ENCODE measurements around the gene MTCH1.
"Not testable (repeated sequence)": the region's sequence is repeated elsewhere in the genome, so short reads cannot be mapped to it uniquely, and the experiment has no call there.

Gene MTCH1

DNA sequence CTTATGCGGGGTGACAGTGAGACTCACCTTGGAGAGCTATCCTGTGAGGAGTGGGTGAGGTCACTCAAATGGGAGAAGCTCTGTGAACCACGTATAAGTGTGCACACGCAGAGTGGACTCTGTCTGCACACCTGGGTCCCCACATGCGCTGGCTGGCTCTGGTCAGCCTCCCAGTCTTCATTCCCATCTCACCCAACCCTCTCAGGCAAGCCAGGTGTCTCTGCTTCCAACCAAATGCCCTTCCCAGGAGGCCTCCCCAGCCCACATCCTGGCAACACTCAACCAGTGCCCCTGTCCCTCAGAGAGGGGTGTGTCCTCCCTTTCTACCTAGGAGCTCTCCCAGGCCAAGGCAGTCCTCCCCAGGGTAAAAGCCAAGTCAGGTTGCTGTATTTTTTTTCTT is 39.5 kb downstream of the MTCH1 start:
- DNase-seq = no peak

DNA sequence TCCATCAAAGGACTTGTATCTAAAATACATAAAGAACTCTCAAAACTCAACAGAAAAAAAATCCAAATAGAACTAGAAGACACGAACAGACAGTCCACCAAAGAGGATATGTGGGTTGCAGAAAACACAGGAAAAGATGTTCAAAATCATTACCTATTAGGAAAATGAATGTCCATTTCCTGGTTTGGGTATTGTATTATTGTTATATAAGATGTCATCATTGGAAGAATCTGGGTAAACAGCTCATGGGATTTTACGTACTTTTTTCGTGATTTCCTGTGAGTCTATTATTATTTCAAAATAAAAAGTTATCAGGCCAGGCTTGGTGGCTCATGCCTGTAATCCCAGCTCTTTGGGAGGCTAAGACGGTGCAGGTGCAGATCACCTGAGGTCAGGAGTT is 40.7 kb downstream of the MTCH1 start:
- DNase-seq = no peak

DNA sequence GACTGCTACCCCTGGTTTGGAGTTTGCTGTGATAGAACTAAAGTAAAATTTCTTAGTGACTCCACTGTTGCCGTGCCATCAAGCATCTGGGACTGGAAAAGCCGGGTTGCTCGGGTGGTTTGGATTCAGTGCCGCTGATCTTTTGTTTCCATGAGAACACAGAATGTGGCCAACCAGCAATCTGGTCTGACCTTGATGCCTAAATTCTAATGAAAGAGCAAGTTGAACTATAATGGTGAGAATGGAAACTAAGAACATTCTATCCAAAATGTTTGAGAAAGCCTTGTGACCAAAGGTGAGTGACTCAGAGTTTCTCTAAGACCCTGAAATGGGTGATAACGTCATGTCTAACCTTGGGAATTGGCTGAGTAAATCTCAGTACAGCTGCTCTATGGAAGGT is 41.3 kb downstream of the MTCH1 start:
- no peak for DNase-seq

DNA sequence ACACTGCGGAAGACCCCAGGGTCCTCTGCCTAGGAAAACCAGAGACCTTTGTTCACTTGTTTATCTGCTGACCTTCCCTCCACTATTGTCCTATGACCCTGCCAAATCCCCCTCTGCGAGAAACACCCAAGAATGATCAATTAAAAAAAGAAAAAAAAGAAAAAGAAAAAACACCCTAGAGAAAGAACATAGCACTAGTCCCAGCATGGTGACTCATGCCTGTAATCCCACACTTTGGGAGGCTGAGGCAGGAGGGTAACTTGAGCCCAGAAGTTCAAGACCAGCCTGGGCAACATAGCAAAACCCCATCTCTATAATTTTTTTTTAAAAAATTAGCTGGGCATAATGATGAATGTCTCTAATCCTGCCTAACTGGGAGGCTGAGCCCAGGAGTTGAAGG is 43.7 kb downstream of the MTCH1 start:
- not testable (repeated sequence) for DNase-seq

DNA sequence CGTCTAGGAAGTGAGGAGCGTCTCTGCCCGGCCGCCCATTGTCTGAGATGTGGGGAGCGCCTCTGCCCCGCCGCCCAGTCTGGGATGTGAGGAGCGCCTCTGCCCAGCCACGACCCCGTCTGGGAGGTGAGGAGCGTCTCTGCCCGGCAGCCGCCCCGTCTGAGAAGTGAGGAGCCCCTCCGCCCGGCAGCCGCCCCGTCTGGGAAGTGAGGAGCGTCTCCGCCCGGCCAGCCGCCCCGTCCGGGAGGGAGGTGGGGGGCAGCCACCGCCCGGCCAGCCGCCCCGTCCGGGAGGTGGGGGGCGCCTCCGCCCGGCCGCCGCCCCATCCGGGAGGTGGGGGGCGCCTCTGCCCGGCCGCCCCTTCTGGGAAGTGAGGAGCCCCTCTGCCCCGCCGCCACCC is 44.4 kb downstream of the MTCH1 start:
- not testable (repeated sequence) for DNase-seq

DNA sequence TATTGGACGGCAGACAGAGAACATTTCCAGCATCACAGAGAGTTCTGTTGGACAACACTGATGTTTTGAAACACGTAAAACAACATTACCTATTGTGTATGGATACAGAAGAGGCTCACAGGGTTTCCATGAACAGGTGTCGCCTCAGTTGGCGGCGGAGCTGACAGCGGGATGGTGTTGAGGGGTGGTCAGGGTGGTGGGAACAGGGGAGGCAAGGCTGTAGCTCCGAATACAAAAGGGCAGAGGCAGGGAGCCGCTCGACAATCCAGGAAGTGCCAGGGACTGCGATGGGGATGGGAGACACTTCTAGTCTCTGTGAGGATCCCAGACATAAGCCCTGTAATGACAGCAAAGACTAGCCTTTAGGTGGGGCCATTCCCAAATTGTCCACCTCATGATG is 46.0 kb downstream of the MTCH1 start:
- no peak for DNase-seq

DNA sequence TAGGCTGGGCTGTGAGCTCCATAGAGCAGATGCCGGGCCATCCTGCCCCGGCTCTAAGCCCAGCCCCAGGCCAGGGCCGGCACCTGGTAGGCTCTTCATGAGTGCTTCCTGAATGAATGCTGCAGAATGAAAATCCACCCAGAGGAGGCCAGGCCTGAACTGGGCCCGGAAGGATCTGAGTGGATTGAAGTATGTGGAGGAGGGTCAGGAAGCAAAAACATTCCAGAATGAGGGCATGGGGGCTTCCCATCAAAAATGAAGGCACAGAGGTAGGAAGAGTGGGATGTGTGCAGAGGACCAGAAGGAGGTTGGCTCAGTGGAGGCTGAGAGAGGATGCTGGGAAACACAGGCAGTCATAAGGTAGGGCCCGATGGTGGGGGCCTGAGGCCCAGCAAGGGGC is 47.0 kb downstream of the MTCH1 start:
- DNase-seq = not testable (repeated sequence)

GRCh38 chr6:36938536-36938935 is 47.5 kb downstream of the MTCH1 start:
- no peak for DNase-seq

- no peak for DNase-seq
These were observed 48.1 kb downstream of the MTCH1 start for GRCh38 chr6:36937896-36938295.

GRCh38 chr6:36936824-36937223 is 49.2 kb downstream of the MTCH1 start:
- no peak for DNase-seq

DNA sequence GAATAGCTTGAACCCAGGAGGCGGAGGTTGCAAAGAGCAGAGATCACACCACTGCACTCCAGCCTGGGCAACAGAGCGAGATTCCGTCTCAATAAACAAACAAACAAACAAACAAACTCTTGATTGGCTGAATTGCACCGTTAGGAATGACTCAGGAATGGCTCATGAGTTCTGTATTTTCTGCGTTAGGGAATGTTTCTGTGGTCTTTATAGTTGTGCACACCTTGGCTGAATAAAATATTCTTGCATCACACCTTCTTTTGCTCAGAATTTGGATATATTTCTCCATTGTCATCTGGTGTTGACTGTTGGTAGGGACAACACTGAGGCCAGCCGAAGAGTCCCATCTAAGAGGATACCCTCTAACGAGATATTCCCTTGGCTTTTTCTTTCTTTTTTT is 51.1 kb downstream of the MTCH1 start:
- no peak for DNase-seq

GRCh38 chr6:36933519-36933918 is 52.5 kb downstream of the MTCH1 start:
- no peak for DNase-seq

DNA sequence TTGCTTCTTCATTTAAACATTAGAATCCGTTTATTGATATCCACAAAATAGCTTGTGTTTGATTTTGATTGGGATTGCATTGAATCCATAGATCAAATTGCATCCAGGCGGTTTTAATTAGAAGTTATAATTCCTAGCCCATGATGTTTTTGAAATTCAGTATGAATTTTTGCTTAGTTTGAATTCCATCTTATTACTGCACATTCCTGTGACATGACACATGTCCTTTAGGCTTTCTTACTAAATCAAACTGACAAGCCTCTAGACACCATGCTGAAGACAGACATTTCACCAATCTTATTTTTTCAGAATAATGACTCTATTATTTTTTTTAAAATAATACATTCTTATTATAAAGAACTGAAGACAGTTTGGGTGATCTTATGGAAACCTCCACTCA is 52.9 kb downstream of the MTCH1 start:
- no peak for DNase-seq

GRCh38 chr6:36930483-36930882 is 55.5 kb downstream of the MTCH1 start:
- DNase-seq = no peak

- DNase-seq = no peak
These were observed 56.4 kb downstream of the MTCH1 start for GRCh38 chr6:36929607-36930006.

DNA sequence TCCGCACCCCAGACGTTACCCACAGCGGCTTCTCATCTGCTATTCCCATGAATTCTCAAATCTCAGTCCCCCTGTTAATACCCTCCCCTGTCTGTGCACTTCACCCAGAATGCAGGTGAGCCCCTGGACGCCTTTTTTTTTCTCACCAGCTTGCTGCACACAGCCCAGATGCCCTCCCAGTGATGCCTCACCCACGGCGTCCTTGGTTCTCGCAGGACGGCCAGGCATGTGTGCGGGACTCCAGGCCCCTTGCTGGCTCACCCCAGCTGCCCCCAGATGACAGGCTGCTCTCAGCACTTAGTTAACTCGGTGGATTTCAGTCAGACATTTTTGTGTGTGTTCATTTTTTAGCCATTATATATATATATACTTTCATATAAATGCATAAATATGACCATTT is 56.8 kb downstream of the MTCH1 start:
- DNase-seq = no peak

DNA sequence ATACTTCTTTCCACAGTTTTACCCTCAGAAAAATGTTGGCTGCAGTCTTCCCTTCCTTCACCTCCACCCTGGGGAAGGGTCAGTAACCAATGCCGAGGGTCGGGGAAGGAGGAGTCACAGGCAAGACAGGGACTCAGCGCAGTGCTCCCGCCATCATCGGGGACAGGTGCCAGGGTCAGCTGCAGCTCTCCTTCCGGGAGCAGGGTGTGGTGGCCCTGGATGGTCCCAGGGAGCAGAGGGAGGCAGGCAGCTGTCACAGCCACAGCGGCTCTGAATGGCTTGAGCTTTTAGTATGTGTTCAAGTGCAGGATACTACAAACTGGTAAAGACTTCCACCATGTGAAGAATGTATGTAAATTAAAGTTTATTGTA is 57.5 kb downstream of the MTCH1 start:
- DNase-seq = no peak

- DNase-seq = no peak
These were observed 58.1 kb downstream of the MTCH1 start for GRCh38 chr6:36927691-36928546.

GRCh38 chr6:36926708-36927513 is 59.1 kb downstream of the MTCH1 start:
- DNase-seq = no peak

DNA sequence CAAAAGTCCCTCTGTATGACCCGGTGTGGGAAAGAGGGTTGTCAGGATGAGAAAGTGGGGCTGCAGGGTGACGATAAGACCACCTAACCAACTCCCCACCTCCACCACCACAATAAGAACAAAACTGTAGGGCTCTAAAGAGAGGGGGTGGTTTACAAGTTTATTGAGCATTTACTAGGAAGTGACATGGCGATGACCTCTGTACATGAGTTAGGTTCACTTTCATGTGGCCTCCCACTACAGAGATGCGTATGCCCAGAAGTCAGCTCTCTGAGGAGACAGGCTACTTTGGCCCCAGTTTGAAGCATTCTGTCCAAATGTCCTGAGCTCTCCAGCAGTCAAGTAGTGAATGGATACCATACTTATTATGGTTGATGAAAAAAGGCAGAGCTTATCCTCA is 60.2 kb downstream of the MTCH1 start:
- DNase-seq = no peak

DNA sequence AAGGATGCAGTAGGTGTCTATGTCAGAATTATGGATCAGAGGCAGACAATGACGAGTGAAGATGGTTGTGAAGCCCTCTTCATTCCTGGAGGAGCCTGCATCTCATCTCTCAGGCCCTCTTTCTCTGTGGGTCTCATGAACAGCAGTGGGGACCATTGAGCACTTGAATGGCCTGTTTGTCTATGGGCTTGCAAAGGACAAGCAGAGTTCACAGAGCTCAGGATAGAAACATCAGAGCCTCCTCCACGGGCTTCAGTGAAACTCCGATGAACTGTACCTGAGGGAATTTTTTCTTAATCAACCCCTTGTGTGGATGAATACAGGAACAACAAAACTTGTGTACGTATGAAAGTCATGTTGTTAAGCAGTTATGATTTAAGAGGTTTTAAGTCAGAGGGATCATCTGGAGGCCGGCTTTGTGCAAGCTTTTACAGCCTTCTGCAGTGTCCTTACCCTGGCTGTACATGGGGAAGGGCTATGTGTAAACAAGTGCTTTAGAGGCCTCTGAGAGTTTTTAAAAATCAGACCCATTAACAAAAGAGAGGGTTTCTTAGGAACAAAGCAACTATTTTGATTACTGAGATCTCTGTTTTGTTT is 61.1 kb downstream of the MTCH1 start:
- no peak for DNase-seq

- DNase-seq = no peak
These were observed 61.9 kb downstream of the MTCH1 start for GRCh38 chr6:36924131-36924530.

DNA sequence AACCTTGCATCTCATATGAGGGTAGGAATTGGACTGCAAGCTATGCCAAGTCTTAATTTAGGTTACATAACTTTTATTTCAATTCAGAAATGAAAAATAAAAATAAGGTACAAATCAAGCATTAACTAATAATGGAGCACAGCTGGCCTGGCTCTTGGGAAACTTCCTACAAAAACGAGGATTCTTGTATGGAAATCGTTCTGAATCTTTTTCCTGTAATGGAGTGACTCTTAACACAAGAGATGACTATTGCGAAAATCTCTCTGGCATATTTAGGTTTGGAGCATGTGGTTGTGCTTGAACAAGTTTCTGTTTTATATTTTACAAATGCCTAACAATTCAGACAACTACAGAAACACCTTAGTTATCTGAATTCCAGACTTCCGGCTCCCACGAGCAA is 65.5 kb downstream of the MTCH1 start:
- DNase-seq = no peak

DNA sequence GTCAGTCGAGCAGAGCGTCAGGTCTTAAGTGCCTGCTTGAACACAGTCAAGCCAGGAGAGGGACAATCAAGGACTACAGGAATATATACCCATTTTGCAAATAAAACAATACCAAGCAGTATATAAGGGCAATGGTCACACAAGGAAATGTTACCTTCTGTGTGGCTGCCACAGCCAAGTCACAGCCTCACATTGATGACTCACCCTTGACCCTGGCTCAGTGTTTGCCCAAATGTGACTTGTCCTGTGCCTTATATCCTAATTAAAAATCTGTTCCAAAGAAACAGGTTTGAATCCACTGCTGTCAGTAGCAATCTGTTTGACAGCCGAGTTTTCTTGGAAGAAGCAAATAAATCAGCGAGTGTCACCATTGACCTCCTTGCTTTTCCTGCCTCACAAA is 65.9 kb downstream of the MTCH1 start:
- no peak for DNase-seq
